ENCODE results near the gene NKIRAS1. TPM values are rescaled to one million over a fixed set of nuclear protein-coding genes. Genes with fewer than 3 reads are reported as not detected.

The NKIRAS1 gene
- total RNA-seq, 1 donor from 2014 or later = 13.2 TPM

DNA sequence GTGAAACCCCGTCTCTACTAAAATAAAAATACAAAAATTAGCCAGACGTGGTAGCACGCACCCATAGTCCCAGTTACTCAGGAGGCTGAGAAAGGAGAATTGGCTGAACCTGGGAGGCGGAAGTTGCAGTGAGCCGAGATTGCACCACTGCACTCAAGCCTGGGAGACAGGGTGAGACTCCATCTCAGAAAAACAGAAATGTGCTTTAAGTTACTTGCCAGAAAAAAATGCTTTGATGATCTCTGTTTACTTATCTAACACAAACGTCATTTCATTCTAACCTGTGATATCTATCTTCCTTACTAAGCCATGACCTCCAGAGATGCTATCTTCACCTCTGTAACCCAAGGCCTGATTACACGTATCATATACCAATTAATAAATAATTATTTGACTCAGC, 7.4 kb downstream of the NKIRAS1 start:
- TF ChIP-seq, protein P1, sequence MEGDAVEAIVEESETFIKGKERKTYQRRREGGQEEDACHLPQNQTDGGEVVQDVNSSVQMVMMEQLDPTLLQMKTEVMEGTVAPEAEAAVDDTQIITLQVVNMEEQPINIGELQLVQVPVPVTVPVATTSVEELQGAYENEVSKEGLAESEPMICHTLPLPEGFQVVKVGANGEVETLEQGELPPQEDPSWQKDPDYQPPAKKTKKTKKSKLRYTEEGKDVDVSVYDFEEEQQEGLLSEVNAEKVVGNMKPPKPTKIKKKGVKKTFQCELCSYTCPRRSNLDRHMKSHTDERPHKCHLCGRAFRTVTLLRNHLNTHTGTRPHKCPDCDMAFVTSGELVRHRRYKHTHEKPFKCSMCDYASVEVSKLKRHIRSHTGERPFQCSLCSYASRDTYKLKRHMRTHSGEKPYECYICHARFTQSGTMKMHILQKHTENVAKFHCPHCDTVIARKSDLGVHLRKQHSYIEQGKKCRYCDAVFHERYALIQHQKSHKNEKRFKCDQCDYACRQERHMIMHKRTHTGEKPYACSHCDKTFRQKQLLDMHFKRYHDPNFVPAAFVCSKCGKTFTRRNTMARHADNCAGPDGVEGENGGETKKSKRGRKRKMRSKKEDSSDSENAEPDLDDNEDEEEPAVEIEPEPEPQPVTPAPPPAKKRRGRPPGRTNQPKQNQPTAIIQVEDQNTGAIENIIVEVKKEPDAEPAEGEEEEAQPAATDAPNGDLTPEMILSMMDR (IDR thresholded peaks at IDR 0.05) = no peak
- H3K27me3 Mint-ChIP-seq (ENCODE audit: low read depth) = no peaks in the 10 kb centered on the region
- peaks cover 11% of the 10 kb centered on the region for H3K36me3 Mint-ChIP-seq (ENCODE audit: low read depth)
- DNase-seq (ENCODE audit: low spot score) = no peak
- H3K4me3 Mint-ChIP-seq (ENCODE audit: unreplicated experiment) = no peak overlapping the region
- H3K4me1 Mint-ChIP-seq (ENCODE audit: low read depth) = peaks cover 6% of the 10 kb centered on the region
- H3K27ac Mint-ChIP-seq (ENCODE audit: unreplicated experiment) = no peak overlapping the region
- H3K9me3 Mint-ChIP-seq (ENCODE audit: low read depth) = no peaks in the 10 kb centered on the region

DNA sequence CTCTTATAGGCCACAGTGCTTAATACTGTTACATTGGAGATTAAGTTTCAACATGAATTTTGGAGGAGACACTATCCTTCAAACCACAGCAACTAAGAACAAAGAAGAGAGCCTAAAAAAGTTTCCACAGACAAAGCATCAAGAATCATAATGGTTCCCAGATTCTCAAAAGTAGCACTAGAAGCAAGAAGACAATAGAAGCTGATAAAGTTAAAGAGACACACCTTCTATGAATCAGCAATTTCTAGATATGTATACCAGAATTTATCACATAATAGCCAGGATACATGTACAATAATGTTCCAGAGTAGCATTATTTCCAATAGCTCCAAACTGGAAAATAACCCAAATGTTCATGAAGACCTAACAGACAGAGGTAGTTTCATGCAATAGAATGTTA, 12.2 kb downstream of the NKIRAS1 start:
- no peak overlapping the region for H3K4me3 Mint-ChIP-seq (ENCODE audit: unreplicated experiment)
- no peaks in the 10 kb centered on the region for H3K4me1 Mint-ChIP-seq (ENCODE audit: low read depth)
- no peak for DNase-seq (ENCODE audit: low spot score)
- no peaks in the 10 kb centered on the region for H3K27me3 Mint-ChIP-seq (ENCODE audit: low read depth)
- H3K36me3 Mint-ChIP-seq (ENCODE audit: low read depth) = peaks cover 19% of the 10 kb centered on the region
- TF ChIP-seq, protein P1 (IDR thresholded peaks at IDR 0.05) = no peak
- no peak overlapping the region for H3K27ac Mint-ChIP-seq (ENCODE audit: unreplicated experiment)
- H3K9me3 Mint-ChIP-seq (ENCODE audit: low read depth) = peaks cover 2% of the 10 kb centered on the region

DNA sequence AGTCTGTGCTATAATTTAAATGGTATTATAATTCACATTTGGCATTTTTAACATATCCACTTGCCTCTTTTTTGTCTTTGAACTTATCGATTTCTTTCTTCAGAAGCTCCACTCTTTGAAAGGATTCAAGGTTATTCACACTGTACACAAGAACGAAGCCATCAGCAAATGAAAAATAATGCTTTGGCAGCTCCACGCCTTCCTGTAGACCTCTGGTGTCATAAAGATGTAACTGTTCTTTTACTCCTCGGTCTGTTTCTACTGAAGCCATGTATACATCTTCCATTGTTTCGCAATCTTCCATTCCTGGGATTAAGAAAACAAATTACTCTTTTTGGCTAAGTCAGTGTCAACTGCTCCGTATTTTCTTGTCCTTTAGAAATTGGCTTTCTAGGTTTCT, 16.0 kb downstream of the NKIRAS1 start:
- no peaks in the 10 kb centered on the region for H3K27me3 Mint-ChIP-seq (ENCODE audit: low read depth)
- peaks cover 38% of the 10 kb centered on the region for H3K36me3 Mint-ChIP-seq (ENCODE audit: low read depth)
- TF ChIP-seq, protein P1 (IDR thresholded peaks at IDR 0.05) = peak; percentile 41
- H3K4me1 Mint-ChIP-seq (ENCODE audit: low read depth) = no peaks in the 10 kb centered on the region
- peaks cover 2% of the 10 kb centered on the region for H3K9me3 Mint-ChIP-seq (ENCODE audit: low read depth)
- H3K4me3 Mint-ChIP-seq (ENCODE audit: unreplicated experiment) = no peak overlapping the region
- H3K27ac Mint-ChIP-seq (ENCODE audit: unreplicated experiment) = no peak overlapping the region
- DNase-seq (ENCODE audit: low spot score) = no peak

DNA sequence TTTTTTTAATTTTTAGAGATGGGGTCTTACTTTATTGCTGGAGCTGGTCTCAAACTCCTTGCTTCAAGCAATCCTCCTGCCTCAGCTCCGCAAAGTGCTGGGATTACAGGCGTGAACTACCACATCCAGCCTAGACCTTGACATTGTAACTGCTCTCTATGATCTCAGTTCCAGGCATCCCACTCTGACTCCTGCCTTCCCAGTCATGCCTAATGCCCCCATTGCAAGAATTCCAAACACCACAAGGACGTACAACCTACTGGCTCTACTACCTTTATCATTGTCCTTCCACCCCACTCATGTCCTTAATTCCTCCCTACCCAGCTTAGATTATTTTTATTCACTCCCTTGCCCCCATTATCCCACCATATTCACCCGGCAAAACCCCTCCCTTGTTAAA, 21.6 kb downstream of the NKIRAS1 start:
- DNase-seq (ENCODE audit: low spot score) = no peak
- no peaks in the 10 kb centered on the region for H3K4me1 Mint-ChIP-seq (ENCODE audit: low read depth)
- H3K9me3 Mint-ChIP-seq (ENCODE audit: low read depth) = no peaks in the 10 kb centered on the region
- H3K36me3 Mint-ChIP-seq (ENCODE audit: low read depth) = peaks cover 34% of the 10 kb centered on the region
- no peak overlapping the region for H3K4me3 Mint-ChIP-seq (ENCODE audit: unreplicated experiment)
- no peaks in the 10 kb centered on the region for H3K27me3 Mint-ChIP-seq (ENCODE audit: low read depth)
- no peak overlapping the region for H3K27ac Mint-ChIP-seq (ENCODE audit: unreplicated experiment)
- TF ChIP-seq, protein P1 (IDR thresholded peaks at IDR 0.05) = no peak

DNA sequence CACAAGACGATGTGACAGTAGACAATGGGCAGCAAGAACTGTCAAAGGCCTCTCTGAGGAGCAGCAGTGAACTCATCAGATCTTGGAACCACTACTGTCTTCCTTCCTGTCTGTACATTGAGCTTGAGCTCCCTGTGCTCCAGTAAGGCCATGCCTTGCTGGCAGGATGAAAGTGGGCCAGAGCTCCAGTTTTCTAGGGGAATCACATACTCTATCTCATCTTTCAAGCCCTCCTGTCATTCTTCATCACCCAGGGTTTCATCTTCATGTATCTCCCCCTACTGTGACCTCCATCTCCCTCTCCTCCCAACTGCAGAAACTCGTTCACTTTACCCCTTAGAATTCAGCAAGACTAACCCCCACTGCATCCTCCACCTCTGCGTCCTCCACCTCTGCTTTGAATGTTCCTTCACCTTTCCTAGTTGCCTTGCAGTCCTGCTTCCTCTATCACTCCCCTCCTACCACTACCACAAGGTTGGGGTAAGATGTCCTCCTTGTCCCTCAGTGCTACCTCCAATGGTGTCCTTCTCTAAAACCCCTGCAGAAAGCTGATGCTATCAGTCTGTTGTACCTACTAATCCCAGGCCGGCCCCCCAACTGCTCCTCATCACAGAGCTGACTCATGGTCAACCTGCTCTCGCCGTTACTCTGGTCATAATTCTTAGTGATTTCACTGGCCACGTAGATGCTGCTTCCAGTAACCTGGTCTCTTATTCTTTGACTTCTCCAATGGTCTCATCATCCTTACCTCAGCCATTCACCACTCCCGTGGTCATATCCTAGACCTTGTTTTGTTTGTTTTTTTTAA, 22.3 kb downstream of the NKIRAS1 start:
- Mint-ChIP-seq H3K27ac (ENCODE audit: unreplicated experiment) (no peak overlapping the region), H3K4me1 (ENCODE audit: low read depth) (no peaks in the 10 kb centered on the region), H3K27me3 (ENCODE audit: low read depth) (no peaks in the 10 kb centered on the region), H3K9me3 (ENCODE audit: low read depth) (no peaks in the 10 kb centered on the region), H3K36me3 (ENCODE audit: low read depth) (peaks cover 33% of the 10 kb centered on the region), H3K4me3 (ENCODE audit: unreplicated experiment) (no peak overlapping the region)
- no peak for DNase-seq (ENCODE audit: low spot score)
- TF ChIP-seq, protein P1 (IDR thresholded peaks at IDR 0.05) = no peak

Measured in chondrocyte (in vitro differentiated cells).